GM12865 (cell line): ENCODE measurements around the gene STAC.

Source experiments
- DNase-seq: peaks from one replicate; pipeline ENCODE4 v3.0.0; 2010; ENCODE audit warnings: low read depth
- H3K4me3 ChIP-seq: 2 replicates; pipeline ENCODE4 v1.5.1; 2011; ENCODE audit warnings: mild to moderate bottlenecking, low read depth, low read length, control low read depth
- CTCF ChIP-seq: IDR thresholded peaks from 2 replicates; pipeline ENCODE4 v1.5.1; 2011; ENCODE audit warnings: low read length, control low read depth, low read depth, inconsistent platforms; ENCODE audit not compliant: insufficient read depth; ENCODE audit errors: missing control alignments

STAC gene

GRCh38 chr3:36524560-36524959 is 144.3 kb downstream of the STAC start:
- no peak for DNase-seq
- no peak for TF ChIP-seq CTCF
- H3K4me3 ChIP-seq = no peak overlapping the region

- no peak overlapping the region for H3K4me3 ChIP-seq
- no peak for TF ChIP-seq CTCF
- no peak for DNase-seq
These were observed 145.0 kb downstream of the STAC start for GRCh38 chr3:36525115-36525801.

GRCh38 chr3:36538136-36538749 is 157.9 kb downstream of the STAC start:
- TF ChIP-seq CTCF = no peak
- H3K4me3 ChIP-seq = no peak overlapping the region
- no peak for DNase-seq

GRCh38 chr3:36540888-36541518 is 160.7 kb downstream of the STAC start:
- DNase-seq = no peak
- peak; percentile 64 for TF ChIP-seq CTCF
- H3K4me3 ChIP-seq = no peak overlapping the region

GRCh38 chr3:36542186-36542585 is 161.9 kb downstream of the STAC start:
- H3K4me3 ChIP-seq = no peak overlapping the region
- DNase-seq = no peak
- no peak for TF ChIP-seq CTCF

GRCh38 chr3:36543276-36543997 is 163.1 kb downstream of the STAC start:
- no peak for TF ChIP-seq CTCF
- no peak for DNase-seq
- H3K4me3 ChIP-seq = no peak overlapping the region
